ENCODE results near the gene TRMT6. TPM values are rescaled to one million over a fixed set of nuclear protein-coding genes. Genes with fewer than 3 reads are reported as not detected.

TRMT6 gene
- total and polyA plus RNA-seq, 9 of the 15 experiments (the other 6 are each of a cell fraction or from before 2014, with no cell fraction given), result 10.6 to 21.3 (median 15.6) TPM

DNA sequence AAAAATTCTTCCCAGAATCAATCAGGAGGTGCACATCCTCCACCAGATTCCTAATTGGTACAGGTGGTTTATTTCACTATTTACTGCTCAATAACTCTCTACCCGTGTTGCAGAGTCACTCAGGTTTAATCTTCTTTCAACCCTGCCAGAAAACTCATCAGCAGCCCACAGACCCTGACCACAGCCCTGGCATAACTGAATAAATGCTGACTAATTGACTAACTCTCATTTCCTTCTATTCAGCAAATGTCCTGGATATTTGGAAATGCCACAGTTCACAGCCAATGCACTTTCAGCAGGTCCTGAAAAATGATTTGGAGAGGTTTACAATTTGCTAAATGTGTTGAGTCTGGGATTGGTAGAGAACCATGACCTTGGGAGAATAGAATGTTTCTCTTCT, 62.3 kb downstream of the TRMT6 start:
- Histone ChIP-seq H3K27me3 (ENCODE audit: control insufficient read depth in 2 of 2, insufficient read depth in 2 of 2, low read length in 2 of 2) (peaks cover 7 to 32% of the 10 kb centered on the region in 2 experiments; a peak in 3 of 5 replicates), H3K4me3 (no peak overlapping the region), H4K20me1 (replicated peaks; ENCODE audit: control insufficient read depth, insufficient read depth, low read length) (no peaks in the 10 kb centered on the region), H3K79me2 (ENCODE audit: control insufficient read depth, insufficient read depth, low read length) (no peaks in the 10 kb centered on the region), H3K9me1 (ENCODE audit: control insufficient read depth, insufficient read depth, low read length) (no peaks in the 10 kb centered on the region), H3K9ac (ENCODE audit: insufficient read depth in 1 of 2, low read depth in 2 of 2, low read length in 2 of 2) (no peak overlapping the region), H3K27ac (ENCODE audit: extremely low read depth, low read depth, low read length) (no peak overlapping the region), H3K9me3 (replicated peaks; ENCODE audit: control insufficient read depth, insufficient read depth, low read depth, low read length) (no peaks in the 10 kb centered on the region), H3K4me2 (ENCODE audit: insufficient read depth, low read length) (no peak overlapping the region), H2AFZ (ENCODE audit: low read depth, low read length) (no peak overlapping the region), H3K4me1 (replicated peaks in 1 of 2; ENCODE audit: control insufficient read depth in 2 of 2, insufficient read depth in 2 of 2, low read length in 2 of 2) (no peaks in the 10 kb centered on the region), H3K36me3 (ENCODE audit: control insufficient read depth, insufficient read depth, low read length) (no peaks in the 10 kb centered on the region)
- CTCF ChIA-PET (ENCODE audit: low intra/inter-chr PET ratio), result no interaction called here
- no peak for DNase-seq (ENCODE audit: extremely low read depth in 1 of 4, low spot score in 3 of 4)
- POLR2A ChIA-PET, result no interaction called here
- ATAC-seq, result no peak
- no peak for FAIRE-seq
- 8% methylated on average over 1 of the region's 1 CpG for WGBS (ENCODE audit: insufficient coverage, low coverage, missing lambda C conversion rate)
- no TSS peak for BruUV-seq (replicated peaks)
- TF ChIP-seq SMARCA4 (IDR thresholded peaks at IDR 0.05), result no peak
- no peak for TF ChIP-seq ERF (CRISPR knock-in tag; IDR thresholded peaks at IDR 0.05)
- TF ChIP-seq ZNF354B (CRISPR knock-in tag; IDR thresholded peaks at IDR 0.05), result no peak
- TF ChIP-seq ZNF766 (CRISPR knock-in tag; conservative IDR thresholded peaks at IDR 0.05), result no peak
- no peak for TF ChIP-seq ZNF282 (CRISPR knock-in tag; IDR thresholded peaks at IDR 0.05)
- in situ Hi-C loops (cut with MboI) (no loop called here), intact Hi-C loops (cut with micrococcal nuclease) (no loop called here)

DNA sequence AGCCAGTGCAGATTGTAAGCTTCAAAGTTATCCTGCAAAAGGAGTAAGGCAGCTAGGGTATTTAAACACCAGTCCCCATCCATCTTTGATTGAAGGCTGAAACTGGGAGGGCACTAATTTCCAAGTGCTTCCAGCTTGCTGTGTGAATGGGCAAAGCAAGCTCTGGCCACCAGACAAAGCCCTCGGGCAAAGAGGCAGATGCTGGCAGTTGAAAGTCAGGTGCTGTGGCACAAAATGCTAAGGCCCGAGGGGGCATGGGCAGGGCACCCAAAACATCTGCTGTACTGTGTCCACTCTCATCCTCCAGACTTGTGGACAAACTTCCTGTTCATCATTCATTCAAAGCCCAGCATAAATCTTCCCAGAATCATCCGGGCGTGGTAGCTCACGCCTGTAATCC, 62.9 kb downstream of the TRMT6 start:
- H3K4me3 ChIP-seq, result no peak overlapping the region
- no peaks in the 10 kb centered on the region for H3K9me3 ChIP-seq (replicated peaks; ENCODE audit: control insufficient read depth, insufficient read depth, low read depth, low read length)
- 3% methylated on average over 5 of the region's 5 CpGs for WGBS (ENCODE audit: insufficient coverage, low coverage, missing lambda C conversion rate)
- in situ Hi-C loops (cut with MboI) (no loop called here), intact Hi-C loops (cut with micrococcal nuclease) (no loop called here)
- H3K4me2 ChIP-seq (ENCODE audit: insufficient read depth, low read length), result no peak overlapping the region
- FAIRE-seq, result no peak
- ChIA-PET CTCF (ENCODE audit: low intra/inter-chr PET ratio) (no interaction called here), POLR2A (no interaction called here)
- H3K9ac ChIP-seq (ENCODE audit: insufficient read depth in 1 of 2, low read depth in 2 of 2, low read length in 2 of 2), result no peak overlapping the region
- H2AFZ ChIP-seq (ENCODE audit: low read depth, low read length), result no peak overlapping the region
- no peaks in the 10 kb centered on the region for H4K20me1 ChIP-seq (replicated peaks; ENCODE audit: control insufficient read depth, insufficient read depth, low read length)
- BruUV-seq (replicated peaks), result no TSS peak
- peaks cover 7 to 34% of the 10 kb centered on the region in 2 experiments; a peak in 3 of 5 replicates for H3K27me3 ChIP-seq (ENCODE audit: control insufficient read depth in 2 of 2, insufficient read depth in 2 of 2, low read length in 2 of 2)
- TF ChIP-seq JUND (IDR thresholded peaks at IDR 0.05; ENCODE audit: borderline replicate concordance, low read depth, low read length), result no peak
- no peak for TF ChIP-seq JUND (tag; IDR thresholded peaks at IDR 0.05; ENCODE audit: borderline replicate concordance, low read depth, low read length)
- TF ChIP-seq, protein P1, sequence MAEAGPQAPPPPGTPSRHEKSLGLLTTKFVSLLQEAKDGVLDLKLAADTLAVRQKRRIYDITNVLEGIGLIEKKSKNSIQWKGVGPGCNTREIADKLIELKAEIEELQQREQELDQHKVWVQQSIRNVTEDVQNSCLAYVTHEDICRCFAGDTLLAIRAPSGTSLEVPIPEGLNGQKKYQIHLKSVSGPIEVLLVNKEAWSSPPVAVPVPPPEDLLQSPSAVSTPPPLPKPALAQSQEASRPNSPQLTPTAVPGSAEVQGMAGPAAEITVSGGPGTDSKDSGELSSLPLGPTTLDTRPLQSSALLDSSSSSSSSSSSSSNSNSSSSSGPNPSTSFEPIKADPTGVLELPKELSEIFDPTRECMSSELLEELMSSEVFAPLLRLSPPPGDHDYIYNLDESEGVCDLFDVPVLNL (CRISPR knock-in tag; IDR thresholded peaks at IDR 0.05; ENCODE audit: low read depth), result no peak
- TF ChIP-seq, protein P2, sequence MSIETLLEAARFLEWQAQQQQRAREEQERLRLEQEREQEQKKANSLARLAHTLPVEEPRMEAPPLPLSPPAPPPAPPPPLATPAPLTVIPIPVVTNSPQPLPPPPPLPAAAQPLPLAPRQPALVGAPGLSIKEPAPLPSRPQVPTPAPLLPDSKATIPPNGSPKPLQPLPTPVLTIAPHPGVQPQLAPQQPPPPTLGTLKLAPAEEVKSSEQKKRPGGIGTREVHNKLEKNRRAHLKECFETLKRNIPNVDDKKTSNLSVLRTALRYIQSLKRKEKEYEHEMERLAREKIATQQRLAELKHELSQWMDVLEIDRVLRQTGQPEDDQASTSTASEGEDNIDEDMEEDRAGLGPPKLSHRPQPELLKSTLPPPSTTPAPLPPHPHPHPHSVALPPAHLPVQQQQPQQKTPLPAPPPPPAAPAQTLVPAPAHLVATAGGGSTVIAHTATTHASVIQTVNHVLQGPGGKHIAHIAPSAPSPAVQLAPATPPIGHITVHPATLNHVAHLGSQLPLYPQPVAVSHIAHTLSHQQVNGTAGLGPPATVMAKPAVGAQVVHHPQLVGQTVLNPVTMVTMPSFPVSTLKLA (conservative IDR thresholded peaks at IDR 0.05), result no peak
- TF ChIP-seq, protein P3, sequence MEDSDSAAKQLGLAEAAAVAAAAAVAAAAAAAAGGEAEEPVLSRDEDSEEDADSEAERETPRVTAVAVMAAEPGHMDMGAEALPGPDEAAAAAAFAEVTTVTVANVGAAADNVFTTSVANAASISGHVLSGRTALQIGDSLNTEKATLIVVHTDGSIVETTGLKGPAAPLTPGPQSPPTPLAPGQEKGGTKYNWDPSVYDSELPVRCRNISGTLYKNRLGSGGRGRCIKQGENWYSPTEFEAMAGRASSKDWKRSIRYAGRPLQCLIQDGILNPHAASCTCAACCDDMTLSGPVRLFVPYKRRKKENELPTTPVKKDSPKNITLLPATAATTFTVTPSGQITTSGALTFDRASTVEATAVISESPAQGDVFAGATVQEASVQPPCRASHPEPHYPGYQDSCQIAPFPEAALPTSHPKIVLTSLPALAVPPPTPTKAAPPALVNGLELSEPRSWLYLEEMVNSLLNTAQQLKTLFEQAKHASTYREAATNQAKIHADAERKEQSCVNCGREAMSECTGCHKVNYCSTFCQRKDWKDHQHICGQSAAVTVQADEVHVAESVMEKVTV (CRISPR knock-in tag; IDR thresholded peaks at IDR 0.05), result no peak
- TF ChIP-seq, protein P4, sequence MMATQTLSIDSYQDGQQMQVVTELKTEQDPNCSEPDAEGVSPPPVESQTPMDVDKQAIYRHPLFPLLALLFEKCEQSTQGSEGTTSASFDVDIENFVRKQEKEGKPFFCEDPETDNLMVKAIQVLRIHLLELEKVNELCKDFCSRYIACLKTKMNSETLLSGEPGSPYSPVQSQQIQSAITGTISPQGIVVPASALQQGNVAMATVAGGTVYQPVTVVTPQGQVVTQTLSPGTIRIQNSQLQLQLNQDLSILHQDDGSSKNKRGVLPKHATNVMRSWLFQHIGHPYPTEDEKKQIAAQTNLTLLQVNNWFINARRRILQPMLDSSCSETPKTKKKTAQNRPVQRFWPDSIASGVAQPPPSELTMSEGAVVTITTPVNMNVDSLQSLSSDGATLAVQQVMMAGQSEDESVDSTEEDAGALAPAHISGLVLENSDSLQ (IDR thresholded peaks at IDR 0.05), result no peak
- no peak for TF ChIP-seq CXXC5 (CRISPR knock-in tag; IDR thresholded peaks at IDR 0.05)
- ATAC-seq, result no peak
- no peak overlapping the region for H3K27ac ChIP-seq (ENCODE audit: extremely low read depth, low read depth, low read length)
- no peaks in the 10 kb centered on the region for H3K4me1 ChIP-seq (replicated peaks in 1 of 2; ENCODE audit: control insufficient read depth in 2 of 2, insufficient read depth in 2 of 2, low read length in 2 of 2)
- H3K9me1 ChIP-seq (ENCODE audit: control insufficient read depth, insufficient read depth, low read length), result no peaks in the 10 kb centered on the region
- H3K79me2 ChIP-seq (ENCODE audit: control insufficient read depth, insufficient read depth, low read length), result no peaks in the 10 kb centered on the region
- no peaks in the 10 kb centered on the region for H3K36me3 ChIP-seq (ENCODE audit: control insufficient read depth, insufficient read depth, low read length)
- no peak for DNase-seq (ENCODE audit: extremely low read depth in 1 of 4, low spot score in 3 of 4)
